Stimulated activated naive B cell treated with anti-CD40 and anti-IgM and Interleukin-4, amounts not matched to agents 10 μg/mL and 1 μg/mL and 100 μg/mL, for 72 hours (primary cell): Measurements from ENCODE around the gene GPRC6A.

Source experiments
- ATAC-seq, 2 donors: fragments of 150-1000 bp; cut with Tn5 transposase; replicated peaks; 2 replicates each; pipeline ENCODE4 v1.10.0; 2021; ENCODE audit warnings: moderate library complexity in 1 of 2
- DNase-seq: peaks from one replicate; pipeline ENCODE4 v3.0.0; 2021
- H3K27ac Mint-ChIP-seq: one replicate; pipeline ENCODE4 v1.8.0; 2022; ENCODE audit warnings: mild to moderate bottlenecking, mixed read lengths
- H3K27me3 Mint-ChIP-seq, 2 donors: one replicate each; pipeline ENCODE4 v1.8.0; 2022; ENCODE audit warnings: mixed read lengths in 2 of 2
- H3K36me3 Mint-ChIP-seq, 2 donors: one replicate each; pipeline ENCODE4 v1.8.0; 2022; ENCODE audit warnings: mixed read lengths in 2 of 2, mild to moderate bottlenecking in 1 of 2
- H3K4me1 Mint-ChIP-seq, 2 donors: one replicate each; pipeline ENCODE4 v1.8.0; 2022; ENCODE audit warnings: mixed read lengths in 2 of 2, mild to moderate bottlenecking in 1 of 2
- H3K4me3 Mint-ChIP-seq, 2 donors: one replicate each; pipeline ENCODE4 v1.8.0; 2022; ENCODE audit warnings: mild to moderate bottlenecking in 2 of 2, mixed read lengths in 2 of 2, moderate library complexity in 1 of 2
- H3K9me3 Mint-ChIP-seq, 2 donors: one replicate each; pipeline ENCODE4 v1.8.0; 2022; ENCODE audit warnings: mixed read lengths in 2 of 2, mild to moderate bottlenecking in 1 of 2

Gene GPRC6A

GRCh38 chr6:116764629-116764960, 64.3 kb downstream of the GPRC6A start:
- H3K36me3 Mint-ChIP-seq: no peaks in the 10 kb centered on the region
- H3K27me3 Mint-ChIP-seq: peaks cover 28 to 40% of the 10 kb centered on the region in 2 donors
- no peaks in the 10 kb centered on the region for H3K9me3 Mint-ChIP-seq
- peak overlapping the region; percentile 61 to 79 for H3K4me3 Mint-ChIP-seq
- H3K27ac Mint-ChIP-seq: no peak overlapping the region
- DNase-seq: no peak
- peaks cover 9 to 12% of the 10 kb centered on the region in 2 donors for H3K4me1 Mint-ChIP-seq
- ATAC-seq: no peak

- no peak for ATAC-seq
- peak overlapping the region in 1 of 2 donors; percentile 79 for H3K4me3 Mint-ChIP-seq
- no peaks in the 10 kb centered on the region for H3K9me3 Mint-ChIP-seq
- no peaks in the 10 kb centered on the region for H3K36me3 Mint-ChIP-seq
- H3K4me1 Mint-ChIP-seq: peaks cover 9 to 12% of the 10 kb centered on the region in 2 donors
- DNase-seq: no peak
- peaks cover 30 to 41% of the 10 kb centered on the region in 2 donors for H3K27me3 Mint-ChIP-seq
- H3K27ac Mint-ChIP-seq: no peak overlapping the region
These were observed 64.8 kb downstream of the GPRC6A start for GRCh38 chr6:116763906-116764628.

DNA sequence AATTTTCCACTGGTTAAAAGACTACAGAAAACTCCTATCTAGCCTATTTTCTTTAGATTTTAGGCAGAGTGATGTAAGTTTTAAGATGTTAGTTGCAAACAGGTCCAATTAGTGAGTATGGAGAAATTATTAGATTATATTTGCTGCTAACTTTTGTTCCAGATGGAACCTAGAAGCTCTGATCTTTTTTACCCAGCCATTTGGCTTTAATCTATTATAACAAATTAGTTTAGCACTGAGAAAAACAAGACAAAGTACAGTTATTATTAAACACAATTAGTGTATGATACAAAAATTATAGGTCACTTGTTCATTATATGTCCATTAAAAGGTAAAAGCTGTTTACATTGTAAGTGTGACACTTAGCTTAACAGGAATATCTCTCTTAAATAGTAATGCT, 65.8 kb downstream of the GPRC6A start:
- H3K4me3 Mint-ChIP-seq: no peak overlapping the region

GRCh38 chr6:116762235-116762634, 66.6 kb downstream of the GPRC6A start:
- Mint-ChIP-seq H3K27me3 (peaks cover 30 to 37% of the 10 kb centered on the region in 2 donors), H3K36me3 (no peaks in the 10 kb centered on the region), H3K9me3 (no peaks in the 10 kb centered on the region), H3K4me1 (peaks cover 9 to 12% of the 10 kb centered on the region in 2 donors), H3K27ac (no peak overlapping the region), H3K4me3 (no peak overlapping the region)
- DNase-seq (no peak), ATAC-seq (no peak)

More for the DNA sequence above, 65.8 kb downstream of the GPRC6A start:
- Mint-ChIP-seq H3K27ac (no peak overlapping the region), H3K4me1 (peaks cover 9 to 12% of the 10 kb centered on the region in 2 donors), H3K27me3 (peaks cover 30 to 37% of the 10 kb centered on the region in 2 donors), H3K36me3 (no peaks in the 10 kb centered on the region), H3K9me3 (no peaks in the 10 kb centered on the region)
- DNase-seq (no peak), ATAC-seq (no peak)

- ATAC-seq (peak in 1 of 2 donors; percentile 34), DNase-seq (no peak)
- H3K27me3 Mint-ChIP-seq: peaks cover 26 to 33% of the 10 kb centered on the region in 2 donors
- H3K9me3 Mint-ChIP-seq: no peaks in the 10 kb centered on the region
- H3K27ac Mint-ChIP-seq: no peak overlapping the region
- peaks cover 9 to 12% of the 10 kb centered on the region in 2 donors for H3K4me1 Mint-ChIP-seq
- H3K4me3 Mint-ChIP-seq: no peak overlapping the region
- no peaks in the 10 kb centered on the region for H3K36me3 Mint-ChIP-seq
These were observed 67.1 kb downstream of the GPRC6A start for GRCh38 chr6:116761779-116762178.

- no peak for ATAC-seq
- no peaks in the 10 kb centered on the region for H3K4me1 Mint-ChIP-seq
- H3K36me3 Mint-ChIP-seq: no peaks in the 10 kb centered on the region
- no peak overlapping the region for H3K4me3 Mint-ChIP-seq
- DNase-seq: no peak
- H3K9me3 Mint-ChIP-seq: peaks cover 8 to 10% of the 10 kb centered on the region in 2 donors
- no peak overlapping the region for H3K27ac Mint-ChIP-seq
- H3K27me3 Mint-ChIP-seq: peaks cover under 1 to 4% of the 10 kb centered on the region in 2 donors
These were observed 83.7 kb downstream of the GPRC6A start for GRCh38 chr6:116745176-116745575.
